ENCODE measurements around the gene UGT1A10.

The UGT1A10 gene

GRCh38 chr2:233821196-233821595 lies 184.9 kb downstream of the UGT1A10 start:
- H3K9me3 Mint-ChIP-seq: no peaks in the 10 kb centered on the region

GRCh38 chr2:233821709-233822100 lies 185.5 kb downstream of the UGT1A10 start:
- H3K9me3 Mint-ChIP-seq: no peaks in the 10 kb centered on the region
- no peak overlapping the region for H3K27ac Mint-ChIP-seq
- H3K4me3 Mint-ChIP-seq: no peak overlapping the region
- peaks cover 12% of the 10 kb centered on the region for H3K27me3 Mint-ChIP-seq (ENCODE audit: low read depth)
- H3K4me1 Mint-ChIP-seq (ENCODE audit: low read depth): no peaks in the 10 kb centered on the region
- no peak for DNase-seq (ENCODE audit: low spot score)
- no peaks in the 10 kb centered on the region for H3K36me3 Mint-ChIP-seq (ENCODE audit: low read depth)

More at GRCh38 chr2:233821196-233821595, 184.9 kb downstream of the UGT1A10 start:
- DNase-seq (ENCODE audit: low spot score): no peak
- no peaks in the 10 kb centered on the region for H3K36me3 Mint-ChIP-seq (ENCODE audit: low read depth)
- no peak overlapping the region for H3K4me3 Mint-ChIP-seq
- no peaks in the 10 kb centered on the region for H3K4me1 Mint-ChIP-seq (ENCODE audit: low read depth)
- peaks cover 7% of the 10 kb centered on the region for H3K27me3 Mint-ChIP-seq (ENCODE audit: low read depth)
- H3K27ac Mint-ChIP-seq: no peak overlapping the region

GRCh38 chr2:233822101-233822771 lies 186.0 kb downstream of the UGT1A10 start:
- H3K27me3 Mint-ChIP-seq (ENCODE audit: low read depth): peaks cover 12% of the 10 kb centered on the region

More at GRCh38 chr2:233822101-233822771, 186.0 kb downstream of the UGT1A10 start:
- no peaks in the 10 kb centered on the region for H3K4me1 Mint-ChIP-seq (ENCODE audit: low read depth)
- no peak for DNase-seq (ENCODE audit: low spot score)
- no peak overlapping the region for H3K4me3 Mint-ChIP-seq
- no peaks in the 10 kb centered on the region for H3K36me3 Mint-ChIP-seq (ENCODE audit: low read depth)
- no peak overlapping the region for H3K27ac Mint-ChIP-seq
- no peaks in the 10 kb centered on the region for H3K9me3 Mint-ChIP-seq
